Measurements from ENCODE around the gene TAF5L. TPM values are rescaled to one million over a fixed set of nuclear protein-coding genes. Genes with fewer than 3 reads are reported as not detected.

TAF5L gene
- polyA plus RNA-seq, 2 of the 4 experiments (the other 2 are of a cell fraction): 17.4 to 25.0 TPM

GRCh38 chr1:229625071-229625914 lies 629 bp downstream of the TAF5L start:
- peak; percentile 52 to 77 for ATAC-seq
- peak overlapping the region; percentile 73 for H3K4me3 ChIP-seq
- FAIRE-seq: no peak
- H3K27ac ChIP-seq: peak overlapping the region; percentile 93 to 98
- H3K9me3 ChIP-seq: no peaks in the 10 kb centered on the region
- DNase-seq (ENCODE audit: low read depth in 1 of 2, low spot score in 1 of 2): peak; percentile 46 to 60
- peaks cover 26% of the 10 kb centered on the region for H3K4me1 ChIP-seq
- TF ChIP-seq CEBPB (IDR thresholded peaks at IDR 0.05): no peak
- peak; percentile 63; the same call in 1 of the 2 replicates for TF ChIP-seq MAX (IDR thresholded peaks at IDR 0.05)
- peak overlapping the region; percentile 80 for H3K4me2 ChIP-seq
- ChIA-PET POLR2A (interaction anchor here (0.7 to 1.9 kb wide), 3 partner anchors 66 to 68 kb away, joined by 3 to 11 read pairs (median 8); partner anchors contain the start of gene ABCB10), CTCF (interaction anchor here (1.3 to 2.5 kb wide), 4 partner anchors 10 to 69 kb away, joined by 3 to 13 read pairs (median 5); partner anchors contain the start of gene ABCB10)
- 7% methylated on average over 20 of the region's 86 CpGs for WGBS (ENCODE audit: missing lambda C conversion rate)

GRCh38 chr1:229624521-229625070 lies 1.3 kb downstream of the TAF5L start:
- CTCF ChIA-PET: interaction anchor here (1.2 to 2.5 kb wide), 5 partner anchors 11 to 69 kb away, joined by 3 to 13 read pairs (median 3); partner anchors contain the start of gene ABCB10

More at GRCh38 chr1:229624521-229625070, 1.3 kb downstream of the TAF5L start:
- peak overlapping the region; percentile 93 to 98 for H3K27ac ChIP-seq
- ATAC-seq (no peak), DNase-seq (ENCODE audit: low read depth in 1 of 2, low spot score in 1 of 2) (no peak), FAIRE-seq (no peak)
- no peak for TF ChIP-seq NR3C1 (IDR thresholded peaks at IDR 0.05)
- no peak for TF ChIP-seq MYC (IDR thresholded peaks at IDR 0.05; ENCODE audit: borderline replicate concordance, low read length)
- no peak for TF ChIP-seq HES2 (IDR thresholded peaks at IDR 0.05)
- TF ChIP-seq HEYL (CRISPR knock-in tag; IDR thresholded peaks at IDR 0.05): no peak
- TF ChIP-seq ZC3H11A (IDR thresholded peaks at IDR 0.05): no peak
- no peak for TF ChIP-seq SMC3 (IDR thresholded peaks at IDR 0.05)
- no peak for TF ChIP-seq TP53 (CRISPR knock-in tag; IDR thresholded peaks at IDR 0.05)
- no peak for TF ChIP-seq BHLHE40 (IDR thresholded peaks at IDR 0.05; ENCODE audit: low read depth, low read length)
- TF ChIP-seq REST (IDR thresholded peaks at IDR 0.05): no peak
- TF ChIP-seq NPAS2 (CRISPR knock-in tag; IDR thresholded peaks at IDR 0.05; ENCODE audit: borderline replicate concordance): no peak
- TF ChIP-seq HMGXB4 (CRISPR knock-in tag; IDR thresholded peaks at IDR 0.05; ENCODE audit: borderline replicate concordance): no peak
- H3K4me1 ChIP-seq: peaks cover 26% of the 10 kb centered on the region
- H3K4me2 ChIP-seq: peak overlapping the region; percentile 80
- H3K9me3 ChIP-seq: no peaks in the 10 kb centered on the region
- POLR2A ChIA-PET: interaction anchor here (1.9 kb wide), 1 partner anchor 66 kb away, joined by 8 read pairs; the partner anchor contains the start of gene ABCB10
- 65% methylated on average over 9 of the region's 9 CpGs for WGBS (ENCODE audit: missing lambda C conversion rate)
- H3K4me3 ChIP-seq: peak overlapping the region; percentile 73

Measured in A549 (cell line).